ENCODE measurements around the gene POLD2. TPM values are rescaled to one million over a fixed set of nuclear protein-coding genes. Genes with fewer than 3 reads are reported as not detected.

POLD2 gene
- total RNA-seq, 3 donors from 2014 or later = 38.9 to 49.8 (median 39.7) TPM

GRCh38 chr7:44141221-44141850 is 18.0 kb upstream of the POLD2 start, which contains the start of gene MYL7:
TSS of gene MYL7 (minus strand) at chr7:44141332. CDS start at chr7:44141305, 27 bp downstream.
- H3K27ac ChIP-seq = no peak within 1 kb of the TSS
- TF ChIP-seq, protein P1, sequence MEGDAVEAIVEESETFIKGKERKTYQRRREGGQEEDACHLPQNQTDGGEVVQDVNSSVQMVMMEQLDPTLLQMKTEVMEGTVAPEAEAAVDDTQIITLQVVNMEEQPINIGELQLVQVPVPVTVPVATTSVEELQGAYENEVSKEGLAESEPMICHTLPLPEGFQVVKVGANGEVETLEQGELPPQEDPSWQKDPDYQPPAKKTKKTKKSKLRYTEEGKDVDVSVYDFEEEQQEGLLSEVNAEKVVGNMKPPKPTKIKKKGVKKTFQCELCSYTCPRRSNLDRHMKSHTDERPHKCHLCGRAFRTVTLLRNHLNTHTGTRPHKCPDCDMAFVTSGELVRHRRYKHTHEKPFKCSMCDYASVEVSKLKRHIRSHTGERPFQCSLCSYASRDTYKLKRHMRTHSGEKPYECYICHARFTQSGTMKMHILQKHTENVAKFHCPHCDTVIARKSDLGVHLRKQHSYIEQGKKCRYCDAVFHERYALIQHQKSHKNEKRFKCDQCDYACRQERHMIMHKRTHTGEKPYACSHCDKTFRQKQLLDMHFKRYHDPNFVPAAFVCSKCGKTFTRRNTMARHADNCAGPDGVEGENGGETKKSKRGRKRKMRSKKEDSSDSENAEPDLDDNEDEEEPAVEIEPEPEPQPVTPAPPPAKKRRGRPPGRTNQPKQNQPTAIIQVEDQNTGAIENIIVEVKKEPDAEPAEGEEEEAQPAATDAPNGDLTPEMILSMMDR (IDR thresholded peaks at IDR 0.05) = no peak
- TF ChIP-seq POLR2A (IDR thresholded peaks at IDR 0.05) (no peak), POLR2AphosphoS5 (IDR thresholded peaks at IDR 0.05) (no peak)
- no peak for DNase-seq (ENCODE audit: low spot score in 2 of 2)

GRCh38 chr7:44140341-44140740 is 17.0 kb upstream of the POLD2 start:
- Histone ChIP-seq H3K9me3 (no peaks in the 10 kb centered on the region), H3K27ac (no peak overlapping the region), H3K4me1 (no peaks in the 10 kb centered on the region), H3K36me3 (no peaks in the 10 kb centered on the region), H3K27me3 (peaks cover 0 to 2% of the 10 kb centered on the region in 2 donors), H3K4me3 (no peak overlapping the region)
- no peak for DNase-seq (ENCODE audit: low spot score in 2 of 2)
- TF ChIP-seq POLR2AphosphoS5 (IDR thresholded peaks at IDR 0.05) (no peak), POLR2A (IDR thresholded peaks at IDR 0.05) (no peak)
- TF ChIP-seq, protein P1 (IDR thresholded peaks at IDR 0.05) = no peak
- intact Hi-C loops (cut with DNase I; ENCODE audit: low total_unique reads) = no loop called here

More at GRCh38 chr7:44141221-44141850, 18.0 kb upstream of the POLD2 start, which contains the start of gene MYL7:
- Histone ChIP-seq H3K4me1 (peaks cover 0 to 5% of the 10 kb centered on the region in 2 donors), H3K27me3 (peaks cover 0 to 11% of the 10 kb centered on the region in 2 donors), H3K36me3 (no peaks in the 10 kb centered on the region), H3K9me3 (no peaks in the 10 kb centered on the region), H3K4me3 (no peak within 1 kb of the TSS)
- intact Hi-C loops (cut with DNase I; ENCODE audit: low total_unique reads) = no loop called here

- Histone ChIP-seq H3K4me1 (no peaks in the 10 kb centered on the region), H3K27ac (no peak overlapping the region), H3K36me3 (no peaks in the 10 kb centered on the region), H3K27me3 (no peaks in the 10 kb centered on the region), H3K4me3 (no peak overlapping the region), H3K9me3 (no peaks in the 10 kb centered on the region)
- no peak for DNase-seq (ENCODE audit: low spot score in 2 of 2)
- intact Hi-C loops (cut with DNase I; ENCODE audit: low total_unique reads) = no loop called here
- TF ChIP-seq, protein P1 (IDR thresholded peaks at IDR 0.05) = no peak
- TF ChIP-seq POLR2AphosphoS5 (IDR thresholded peaks at IDR 0.05) = no peak
- TF ChIP-seq POLR2A (IDR thresholded peaks at IDR 0.05) = no peak
These were observed 16.1 kb upstream of the POLD2 start for GRCh38 chr7:44139311-44140010.

GRCh38 chr7:44138698-44139097 is 15.3 kb upstream of the POLD2 start:
- no peaks in the 10 kb centered on the region for H3K27me3 ChIP-seq
- no peaks in the 10 kb centered on the region for H3K36me3 ChIP-seq
- TF ChIP-seq POLR2A (IDR thresholded peaks at IDR 0.05) (no peak), POLR2AphosphoS5 (IDR thresholded peaks at IDR 0.05) (no peak)
- TF ChIP-seq, protein P1 (IDR thresholded peaks at IDR 0.05) = no peak
- intact Hi-C loops (cut with DNase I; ENCODE audit: low total_unique reads) = no loop called here
- H3K9me3 ChIP-seq = no peaks in the 10 kb centered on the region
- no peaks in the 10 kb centered on the region for H3K4me1 ChIP-seq
- DNase-seq (ENCODE audit: low spot score in 2 of 2) = no peak
- no peak overlapping the region for H3K27ac ChIP-seq
- H3K4me3 ChIP-seq = no peak overlapping the region

- Histone ChIP-seq H3K27ac (no peak overlapping the region), H3K4me3 (no peak overlapping the region), H3K9me3 (no peaks in the 10 kb centered on the region), H3K27me3 (no peaks in the 10 kb centered on the region), H3K36me3 (no peaks in the 10 kb centered on the region), H3K4me1 (no peaks in the 10 kb centered on the region)
- no peak for TF ChIP-seq POLR2A (IDR thresholded peaks at IDR 0.05)
- TF ChIP-seq POLR2AphosphoS5 (IDR thresholded peaks at IDR 0.05) = no peak
- TF ChIP-seq, protein P1 (IDR thresholded peaks at IDR 0.05) = no peak
- intact Hi-C loops (cut with DNase I; ENCODE audit: low total_unique reads) = no loop called here
- no peak for DNase-seq (ENCODE audit: low spot score in 2 of 2)
These were observed 13.4 kb upstream of the POLD2 start for GRCh38 chr7:44136731-44137130.

Measured in breast epithelium (tissue), 4 donors.